A673 (cell line): ENCODE results near the gene ZNF597. TPM values are rescaled to one million over a fixed set of nuclear protein-coding genes. Genes with fewer than 3 reads are reported as not detected.

Experiments used
- BruUV-seq: library from RNA; stranded (reverse); fragments of 400-500 nt; replicated peaks from 2 replicates; lab custom pipeline; 2021; lab: Mats Ljungman, UMichigan
- CTCF ChIA-PET: fragments of 300-600 bp; sonication (Branson Sonifier 250); formaldehyde crosslinking; loops from one replicate; lab custom pipeline; 2022; ENCODE audit warnings: antibody characterized with exemption; lab: Charles Lee
- POLR2A ChIA-PET: fragments of 300-600 bp; sonication (Branson Sonifier 250); formaldehyde crosslinking; loops from one replicate; lab custom pipeline; 2022; ENCODE audit warnings: antibody characterized with exemption; ENCODE audit not compliant: low non-redundant PET; lab: Charles Lee
- DNase-seq: peaks from one replicate; pipeline ENCODE4 v3.0.0-alpha.2; 2015; ENCODE audit warnings: low spot score
- H3K27ac ChIP-seq: fragments of 200-600 bp; sonication (generic); 2 replicates; pipeline ENCODE4 v1.5.1; 2016; ENCODE audit warnings: mixed run types, low read depth, mild to moderate bottlenecking, mixed read lengths, antibody characterized with exemption, low read length; ENCODE audit not compliant: poor library complexity, severe bottlenecking
- H3K27me3 ChIP-seq: fragments of 200-600 bp; sonication (generic); replicated peaks from 2 replicates; pipeline ENCODE4 v1.6.1; 2017; ENCODE audit warnings: mixed run types, low read depth, mild to moderate bottlenecking, mixed read lengths, antibody characterized with exemption, low read length; ENCODE audit not compliant: insufficient read depth, poor library complexity
- H3K36me3 ChIP-seq: fragments of 200-600 bp; sonication (generic); 2 replicates; pipeline ENCODE4 v1.6.1; 2016; ENCODE audit warnings: mixed run types, mild to moderate bottlenecking, mixed read lengths, antibody characterized with exemption, low read length; ENCODE audit not compliant: insufficient read depth, poor library complexity, severe bottlenecking
- H3K4me1 ChIP-seq: fragments of 200-600 bp; sonication (generic); 2 replicates; pipeline ENCODE4 v1.6.1; 2017; ENCODE audit warnings: mixed run types, mild to moderate bottlenecking, mixed read lengths, antibody characterized with exemption, low read length; ENCODE audit not compliant: insufficient read depth, poor library complexity, severe bottlenecking
- H3K4me3 ChIP-seq: fragments of 200-600 bp; sonication (generic); 2 replicates; pipeline ENCODE4 v1.5.1; 2016; ENCODE audit warnings: low read depth, mixed run types, mild to moderate bottlenecking, mixed read lengths, low read length; ENCODE audit not compliant: poor library complexity, severe bottlenecking
- H3K9me3 ChIP-seq: fragments of 200-600 bp; sonication (generic); 2 replicates; pipeline ENCODE4 v1.6.1; 2016; ENCODE audit warnings: mixed run types, low read depth, mild to moderate bottlenecking, mixed read lengths, antibody characterized with exemption, low read length; ENCODE audit not compliant: poor library complexity, severe bottlenecking
- EZH2 ChIP-seq: fragments of 200-600 bp; sonication (generic); IDR thresholded peaks from 2 replicates; pipeline ENCODE4 v1.6.1; 2017; ENCODE audit warnings: borderline replicate concordance, low read depth, mild to moderate bottlenecking, mixed read lengths, antibody characterized with exemption, low read length; ENCODE audit not compliant: poor library complexity, severe bottlenecking
- intact Hi-C: fragments of 100-400 bp; cut with micrococcal nuclease; formaldehyde crosslinking; loops from one replicate; pipeline ENCODE4 v1.10.0; 2022; ENCODE audit not compliant: unreplicated experiment
- total RNA-seq: library from RNA; stranded (reverse); gene quantifications from 2 replicates; pipeline ENCODE4 v1.2.3, GENCODE V29; 2021
- TF ChIP-seq, protein P1 (sequence below): fragments of 300-800, 200-600 bp; sonication (generic); conservative IDR thresholded peaks from 2 replicates; pipeline ENCODE4 v1.5.1; 2017; ENCODE audit warnings: low read depth, mild to moderate bottlenecking, antibody characterized with exemption, low read length, moderate library complexity, mixed read lengths

ZNF597 gene
- total RNA-seq, 1 experiment from 2014 or later: 2.8 TPM

DNA sequence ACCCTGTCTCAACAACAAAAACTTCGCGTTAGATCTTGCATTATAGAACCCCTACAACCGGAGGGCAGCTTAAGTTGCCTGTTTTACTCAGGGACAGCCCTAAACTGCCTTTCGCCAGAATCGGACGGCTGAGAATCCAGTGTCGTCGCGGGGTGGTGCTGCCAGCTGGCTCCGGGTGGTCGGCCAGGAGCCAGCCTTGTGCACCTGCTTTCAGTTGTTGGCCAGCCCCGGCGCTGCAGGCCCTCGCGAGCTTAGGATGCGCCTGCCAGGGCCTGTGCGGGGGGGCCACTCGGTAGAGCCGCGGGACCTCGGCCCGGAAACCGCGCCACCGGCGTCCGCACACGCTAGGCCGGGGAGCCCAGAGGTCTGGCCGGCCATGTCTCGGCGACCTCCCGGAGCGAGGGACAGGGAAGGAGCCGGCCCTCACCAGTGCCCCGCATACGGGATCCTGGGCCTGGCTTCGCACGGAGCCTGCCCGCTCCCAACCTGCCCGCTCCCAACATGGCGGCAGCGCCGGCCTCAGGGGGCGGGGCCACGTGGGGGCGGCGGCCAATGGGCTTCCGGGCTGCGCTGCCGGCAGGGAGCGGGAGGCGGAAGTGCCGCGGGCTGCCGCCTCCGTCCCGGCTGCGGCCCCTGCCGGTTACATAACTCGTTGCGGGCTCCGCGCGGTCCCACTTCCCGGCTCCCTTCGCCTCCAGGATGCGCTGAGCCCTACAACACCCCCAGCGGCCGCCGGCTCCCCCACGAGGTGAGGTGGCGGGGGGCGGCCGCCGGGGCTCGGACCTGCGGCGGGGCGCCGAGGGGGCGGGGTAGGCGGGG lies 14.3 kb upstream of the ZNF597 start:
- Histone ChIP-seq H3K4me3 (peak overlapping the region; percentile 87), H3K27ac (peak overlapping the region; percentile 95), H3K9me3 (no peaks in the 10 kb centered on the region), H3K27me3 (no peaks in the 10 kb centered on the region), H3K36me3 (no peaks in the 10 kb centered on the region), H3K4me1 (peaks cover 35% of the 10 kb centered on the region)
- DNase-seq: peak; percentile 95
- ChIA-PET CTCF (interaction anchor here (0.6 kb wide), 1 partner anchor 196 kb away, joined by 3 read pairs; no protein-coding TSS in a partner anchor), POLR2A (no interaction called here)
- intact Hi-C loops: no loop called here
- TSS peak; percentile 92 for BruUV-seq
- TF ChIP-seq, protein P1, sequence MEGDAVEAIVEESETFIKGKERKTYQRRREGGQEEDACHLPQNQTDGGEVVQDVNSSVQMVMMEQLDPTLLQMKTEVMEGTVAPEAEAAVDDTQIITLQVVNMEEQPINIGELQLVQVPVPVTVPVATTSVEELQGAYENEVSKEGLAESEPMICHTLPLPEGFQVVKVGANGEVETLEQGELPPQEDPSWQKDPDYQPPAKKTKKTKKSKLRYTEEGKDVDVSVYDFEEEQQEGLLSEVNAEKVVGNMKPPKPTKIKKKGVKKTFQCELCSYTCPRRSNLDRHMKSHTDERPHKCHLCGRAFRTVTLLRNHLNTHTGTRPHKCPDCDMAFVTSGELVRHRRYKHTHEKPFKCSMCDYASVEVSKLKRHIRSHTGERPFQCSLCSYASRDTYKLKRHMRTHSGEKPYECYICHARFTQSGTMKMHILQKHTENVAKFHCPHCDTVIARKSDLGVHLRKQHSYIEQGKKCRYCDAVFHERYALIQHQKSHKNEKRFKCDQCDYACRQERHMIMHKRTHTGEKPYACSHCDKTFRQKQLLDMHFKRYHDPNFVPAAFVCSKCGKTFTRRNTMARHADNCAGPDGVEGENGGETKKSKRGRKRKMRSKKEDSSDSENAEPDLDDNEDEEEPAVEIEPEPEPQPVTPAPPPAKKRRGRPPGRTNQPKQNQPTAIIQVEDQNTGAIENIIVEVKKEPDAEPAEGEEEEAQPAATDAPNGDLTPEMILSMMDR: peak; percentile 43
- no peak for TF ChIP-seq EZH2

GRCh38 chr16:3454631-3455147 lies 11.4 kb upstream of the ZNF597 start:
- no peaks in the 10 kb centered on the region for H3K9me3 ChIP-seq
- no peak overlapping the region for H3K27ac ChIP-seq
- no peaks in the 10 kb centered on the region for H3K27me3 ChIP-seq
- TF ChIP-seq, protein P1: no peak
- no peaks in the 10 kb centered on the region for H3K36me3 ChIP-seq
- ChIA-PET POLR2A (no interaction called here), CTCF (no interaction called here)
- no peak for DNase-seq
- H3K4me3 ChIP-seq: no peak overlapping the region
- no TSS peak for BruUV-seq
- intact Hi-C loops: no loop called here
- H3K4me1 ChIP-seq: peaks cover 17% of the 10 kb centered on the region

- POLR2A ChIA-PET: interaction anchor here (0.6 kb wide), 1 partner anchor 10 kb away, joined by 7 read pairs; no protein-coding TSS in a partner anchor
- CTCF ChIA-PET: no interaction called here
- BruUV-seq: no TSS peak
- Histone ChIP-seq H3K4me3 (no peak overlapping the region), H3K27me3 (no peaks in the 10 kb centered on the region), H3K27ac (no peak overlapping the region), H3K9me3 (no peaks in the 10 kb centered on the region), H3K36me3 (no peaks in the 10 kb centered on the region), H3K4me1 (peaks cover 11% of the 10 kb centered on the region)
- TF ChIP-seq, protein P1: no peak
- no peak for TF ChIP-seq EZH2
- intact Hi-C loops: no loop called here
- no peak for DNase-seq
These were observed 10.8 kb upstream of the ZNF597 start for GRCh38 chr16:3454093-3454492.
